ENCODE measurements around the gene MCCC2.

DNA sequence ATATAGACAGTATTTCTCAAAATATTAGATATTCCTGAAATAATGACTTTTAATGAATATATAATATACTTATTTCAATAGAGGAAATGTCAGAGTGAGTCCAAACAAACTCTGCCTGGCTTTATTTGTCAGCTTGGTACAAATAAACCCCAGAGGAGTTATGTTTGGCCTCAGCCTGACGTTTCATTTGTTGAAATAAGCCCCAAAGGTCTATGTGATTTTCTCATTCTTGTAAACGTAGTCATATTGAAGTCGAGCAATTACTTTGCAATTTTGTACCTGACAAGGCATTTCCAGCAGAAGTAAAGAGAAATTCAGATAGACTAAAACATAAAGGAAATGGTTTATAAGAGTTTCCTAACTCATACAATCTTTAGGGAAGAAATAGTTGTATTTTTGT, 57.9 kb downstream of the MCCC2 start:
- TF ChIP-seq CTCF (conservative IDR thresholded peaks at IDR 0.05; ENCODE audit: low read depth in 2 of 2) (no peak), STAT1 (IDR thresholded peaks at IDR 0.05; ENCODE audit: unreplicated experiment) (no peak), EZH2phosphoT487 (IDR thresholded peaks at IDR 0.05; ENCODE audit: unreplicated experiment) (no peak), EZH2 (IDR thresholded peaks at IDR 0.05; ENCODE audit: low read depth, unreplicated experiment) (no peak), POLR2AphosphoS5 (IDR thresholded peaks at IDR 0.05; ENCODE audit: low read depth) (no peak), REST (IDR thresholded peaks at IDR 0.05; ENCODE audit: unreplicated experiment) (no peak), CREB1 (CRISPR knock-in tag; IDR thresholded peaks at IDR 0.05; ENCODE audit: low read depth) (no peak)
- TF ChIP-seq, protein P1, sequence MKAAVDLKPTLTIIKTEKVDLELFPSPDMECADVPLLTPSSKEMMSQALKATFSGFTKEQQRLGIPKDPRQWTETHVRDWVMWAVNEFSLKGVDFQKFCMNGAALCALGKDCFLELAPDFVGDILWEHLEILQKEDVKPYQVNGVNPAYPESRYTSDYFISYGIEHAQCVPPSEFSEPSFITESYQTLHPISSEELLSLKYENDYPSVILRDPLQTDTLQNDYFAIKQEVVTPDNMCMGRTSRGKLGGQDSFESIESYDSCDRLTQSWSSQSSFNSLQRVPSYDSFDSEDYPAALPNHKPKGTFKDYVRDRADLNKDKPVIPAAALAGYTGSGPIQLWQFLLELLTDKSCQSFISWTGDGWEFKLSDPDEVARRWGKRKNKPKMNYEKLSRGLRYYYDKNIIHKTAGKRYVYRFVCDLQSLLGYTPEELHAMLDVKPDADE (IDR thresholded peaks at IDR 0.05), result no peak

All from GM23338 (cell line).